GM19455 (cell line): Measurements from ENCODE around the gene CCM2L.
"Not testable (repeated sequence)": the region's sequence is repeated elsewhere in the genome, so short reads cannot be mapped to it uniquely, and the experiment has no call there.

Experiments
- ATAC-seq: cut with Tn5 transposase; IDR thresholded peaks from one replicate; pipeline ENCODE4 v1.9.1; 2021; ENCODE audit not compliant: unreplicated experiment

CCM2L gene

GRCh38 chr20:32028647-32029372 is 18.6 kb downstream of the CCM2L start:
- ATAC-seq: no peak

- no peak for ATAC-seq
These were observed 19.3 kb downstream of the CCM2L start for GRCh38 chr20:32029561-32029960.

- no peak for ATAC-seq
These were observed 21.0 kb downstream of the CCM2L start for GRCh38 chr20:32031007-32031958.

- no peak for ATAC-seq
These were observed 23.1 kb downstream of the CCM2L start for GRCh38 chr20:32033316-32033715.

GRCh38 chr20:32033721-32034120 is 23.5 kb downstream of the CCM2L start:
- ATAC-seq: not testable (repeated sequence)

- no peak for ATAC-seq
These were observed 24.6 kb downstream of the CCM2L start for GRCh38 chr20:32034581-32035425.

- no peak for ATAC-seq
These were observed 25.2 kb downstream of the CCM2L start for GRCh38 chr20:32035426-32035779.

GRCh38 chr20:32036252-32036651 is 26.0 kb downstream of the CCM2L start:
- ATAC-seq: no peak

GRCh38 chr20:32036716-32037485 is 26.7 kb downstream of the CCM2L start:
- no peak for ATAC-seq

- ATAC-seq: no peak
These were observed 27.7 kb downstream of the CCM2L start for GRCh38 chr20:32037929-32038328.

- ATAC-seq: no peak
These were observed 30.1 kb downstream of the CCM2L start for GRCh38 chr20:32040142-32040953.

GRCh38 chr20:32045999-32046398 is 35.8 kb downstream of the CCM2L start:
- no peak for ATAC-seq

GRCh38 chr20:32050324-32050841 is 40.1 kb downstream of the CCM2L start:
- ATAC-seq: no peak

- no peak for ATAC-seq
These were observed 40.8 kb downstream of the CCM2L start for GRCh38 chr20:32050851-32051556.

- ATAC-seq: no peak
These were observed 41.5 kb downstream of the CCM2L start for GRCh38 chr20:32051720-32052089.

- no peak for ATAC-seq
These were observed 42.0 kb downstream of the CCM2L start, which contains the start of gene HCK for GRCh38 chr20:32052090-32052777. Gene HCK (plus strand): TSS chr20:32052242.

GRCh38 chr20:32052778-32053362 is 42.6 kb downstream of the CCM2L start:
- no peak for ATAC-seq

GRCh38 chr20:32053648-32054047 is 43.4 kb downstream of the CCM2L start:
- ATAC-seq: no peak
